ENCODE data around the gene PRDX2. TPM values are rescaled to one million over a fixed set of nuclear protein-coding genes. Genes with fewer than 3 reads are reported as not detected.
"Not testable (repeated sequence)": the region's sequence is repeated elsewhere in the genome, so short reads cannot be mapped to it uniquely, and the experiment has no call there.

Gene PRDX2
- polyA plus RNA-seq, 1 experiment = 187 TPM

GRCh38 chr19:12800923-12801465 lies 606 bp downstream of the PRDX2 start:
- CTCF ChIA-PET = interaction anchor here (12.2 kb wide), 1 partner anchor 37 kb away, joined by 410 read pairs; no protein-coding TSS in a partner anchor
- Histone ChIP-seq H3K9me3 (ENCODE audit: control insufficient read depth, insufficient read depth, low read length) (no peaks in the 10 kb centered on the region; the same call in 1 of the 2 replicates), H3K4me3 (ENCODE audit: low read depth, low read length) (peak overlapping the region; percentile 93), H3K27me3 (ENCODE audit: control insufficient read depth, insufficient read depth, low read length) (no peaks in the 10 kb centered on the region), H3K27ac (ENCODE audit: low read depth, low read length) (no peak overlapping the region)
- POLR2A ChIA-PET = interaction anchor here (2.4 kb wide), 1 partner anchor 10 kb away, joined by 11 read pairs; the partner anchor contains the start of gene JUNB
- no peak for TF ChIP-seq CTCF (IDR thresholded peaks at IDR 0.05; ENCODE audit: low read depth, low read length)
- DNase-seq (ENCODE audit: low read depth, low spot score) = no peak

GRCh38 chr19:12800466-12800770 lies 1.2 kb downstream of the PRDX2 start:
- Histone ChIP-seq H3K27me3 (ENCODE audit: control insufficient read depth, insufficient read depth, low read length) (no peaks in the 10 kb centered on the region), H3K27ac (ENCODE audit: low read depth, low read length) (no peak overlapping the region), H3K9me3 (ENCODE audit: control insufficient read depth, insufficient read depth, low read length) (no peaks in the 10 kb centered on the region; the same call in 1 of the 2 replicates), H3K4me3 (ENCODE audit: low read depth, low read length) (peak overlapping the region; percentile 93)
- CTCF ChIA-PET = interaction anchor here (5.2 to 12.2 kb wide), 2 partner anchors 36 to 44 kb away, joined by 47 to 410 read pairs; no protein-coding TSS in a partner anchor
- DNase-seq (ENCODE audit: low read depth, low spot score) = no peak
- no peak for TF ChIP-seq CTCF (IDR thresholded peaks at IDR 0.05; ENCODE audit: low read depth, low read length)
- POLR2A ChIA-PET = interaction anchor here (2.4 kb wide), 1 partner anchor 9 kb away, joined by 11 read pairs; the partner anchor contains the start of gene JUNB

- TF ChIP-seq CTCF (IDR thresholded peaks at IDR 0.05; ENCODE audit: low read depth, low read length) = no peak
- ChIA-PET CTCF (interaction anchor here (0.5 to 12.2 kb wide), 3 partner anchors 36 to 103 kb away, joined by 5 to 410 read pairs (median 47); partner anchors contain the start of gene FBXW9), POLR2A (no interaction called here)
- H3K9me3 ChIP-seq (ENCODE audit: control insufficient read depth, insufficient read depth, low read length) = no peaks in the 10 kb centered on the region; the same call in 1 of the 2 replicates
- H3K27ac ChIP-seq (ENCODE audit: low read depth, low read length) = no peak overlapping the region
- H3K4me3 ChIP-seq (ENCODE audit: low read depth, low read length) = no peak overlapping the region; the same call in 1 of the 2 replicates
- H3K27me3 ChIP-seq (ENCODE audit: control insufficient read depth, insufficient read depth, low read length) = no peaks in the 10 kb centered on the region
- no peak for DNase-seq (ENCODE audit: low read depth, low spot score)
These were observed 1.7 kb downstream of the PRDX2 start for GRCh38 chr19:12799742-12800465.

- H3K27me3 ChIP-seq (ENCODE audit: control insufficient read depth, insufficient read depth, low read length); H3K4me3 ChIP-seq (ENCODE audit: low read depth, low read length); H3K27ac ChIP-seq (ENCODE audit: low read depth, low read length); DNase-seq (ENCODE audit: low read depth, low spot score); H3K9me3 ChIP-seq (ENCODE audit: control insufficient read depth, insufficient read depth, low read length); POLR2A ChIA-PET: not testable (repeated sequence)
- CTCF ChIA-PET = interaction anchor here (0.6 to 12.2 kb wide), 10 partner anchors 8 to 1243 kb away, joined by 3 to 410 read pairs (median 12); partner anchors contain the start of genes GCDH, HOOK2 and RNASEH2A
These were observed 4.0 kb downstream of the PRDX2 start for GRCh38 chr19:12797607-12798006.

GRCh38 chr19:12797141-12797587 lies 4.4 kb downstream of the PRDX2 start:
- POLR2A ChIA-PET = interaction anchor here (2.4 kb wide), 1 partner anchor 19 kb away, joined by 16 read pairs; no protein-coding TSS in a partner anchor
- no peak overlapping the region for H3K27ac ChIP-seq (ENCODE audit: low read depth, low read length)
- no peaks in the 10 kb centered on the region for H3K27me3 ChIP-seq (ENCODE audit: control insufficient read depth, insufficient read depth, low read length)
- no peak for DNase-seq (ENCODE audit: low read depth, low spot score)
- TF ChIP-seq CTCF (IDR thresholded peaks at IDR 0.05; ENCODE audit: low read depth, low read length) = no peak
- H3K9me3 ChIP-seq (ENCODE audit: control insufficient read depth, insufficient read depth, low read length) = peaks cover 7% of the 10 kb centered on the region; the same call in 1 of the 2 replicates
- H3K4me3 ChIP-seq (ENCODE audit: low read depth, low read length) = no peak overlapping the region
- CTCF ChIA-PET = interaction anchor here (0.6 to 12.2 kb wide), 11 partner anchors 9 to 1244 kb away, joined by 3 to 410 read pairs (median 11); partner anchors contain the start of genes HOOK2 and RNASEH2A

Data from AG04450 (cell line).